ENCODE results near the gene ABHD18. TPM values are rescaled to one million over a fixed set of nuclear protein-coding genes. Genes with fewer than 3 reads are reported as not detected.
"Not testable (repeated sequence)": the region's sequence is repeated elsewhere in the genome, so short reads cannot be mapped to it uniquely, and the experiment has no call there.

The ABHD18 gene
- total and polyA plus RNA-seq, 7 donors, result 2.4 to 15.2 (median 7.4) TPM

DNA sequence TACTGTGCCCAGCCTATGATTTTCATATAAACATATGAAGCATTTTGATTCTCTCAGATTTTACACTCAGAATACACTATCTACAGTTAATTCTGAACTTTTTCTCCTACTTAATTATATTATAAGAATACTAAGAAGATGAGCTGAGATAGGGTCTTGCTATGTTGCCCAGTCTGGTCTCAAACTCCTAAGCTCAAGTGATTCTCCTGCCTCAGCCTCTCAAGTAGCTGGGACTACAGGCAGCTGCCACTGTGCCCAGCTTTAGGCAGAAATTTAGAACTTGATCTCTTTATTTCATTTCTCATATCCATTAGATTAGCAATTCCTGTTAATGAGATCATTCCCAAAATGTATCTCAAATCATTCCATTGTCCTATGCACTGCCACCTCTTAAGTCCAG is 91.2 kb downstream of the ABHD18 start:
- H3K9me3 ChIP-seq, result no peaks in the 10 kb centered on the region
- intact Hi-C loops (cut with DNase I), result no loop called here
- H3K27ac ChIP-seq, result no peak overlapping the region
- H3K36me3 ChIP-seq, result no peaks in the 10 kb centered on the region
- TF ChIP-seq CTCF (IDR thresholded peaks at IDR 0.05) (no peak), POLR2A (IDR thresholded peaks at IDR 0.05) (no peak), POLR2AphosphoS5 (IDR thresholded peaks at IDR 0.05) (no peak), EP300 (IDR thresholded peaks at IDR 0.05) (no peak)
- peaks cover 0 to 9% (median 0%) of the 10 kb centered on the region in 4 donors for H3K4me1 ChIP-seq
- H3K27me3 ChIP-seq, result no peaks in the 10 kb centered on the region
- no peak overlapping the region for H3K4me3 ChIP-seq
- no peak for DNase-seq

DNA sequence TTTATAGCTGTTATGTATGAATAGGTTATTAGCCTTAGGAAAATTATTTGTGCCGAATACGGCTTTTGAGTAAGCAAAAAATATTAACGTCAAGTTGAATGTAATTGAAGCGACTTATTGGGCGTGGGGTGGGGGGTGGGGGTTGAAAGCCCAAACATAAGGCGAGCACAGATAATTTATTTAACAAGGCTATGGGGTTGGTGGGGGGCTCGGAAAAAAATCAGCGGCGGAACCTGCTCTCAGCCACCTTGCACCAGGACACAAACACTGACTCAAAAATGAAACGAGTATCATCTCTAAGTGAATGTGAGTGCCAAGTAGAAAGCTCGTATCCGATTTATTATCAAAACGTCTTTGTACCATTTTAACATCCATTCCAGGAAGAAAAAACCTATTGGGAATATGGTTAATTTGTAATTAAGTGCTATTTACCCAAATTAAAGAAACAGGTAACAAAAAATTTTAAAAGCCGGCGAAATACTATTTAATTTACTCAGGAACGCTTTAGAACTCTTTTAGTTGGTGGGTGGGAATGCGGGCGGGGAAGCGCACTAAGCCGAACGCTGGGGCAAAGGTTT is 95.0 kb downstream of the ABHD18 start:
- WGBS, 2 donors, result 6 to 24% methylated on average over 21 of the region's 21 CpGs
- Histone ChIP-seq H3K4me1 (peaks cover 0 to 28% (median 17%) of the 10 kb centered on the region in 4 donors), H3K4me3 (peak overlapping the region; percentile 86 to 92 (median 88)), H3K27ac (peak overlapping the region; percentile 98), H3K9me3 (no peaks in the 10 kb centered on the region), H3K36me3 (no peaks in the 10 kb centered on the region), H3K27me3 (no peaks in the 10 kb centered on the region)
- intact Hi-C loops (cut with DNase I), result loop anchor here (5.0 to 10.0 kb wide), 5 partner anchors 175 to 752 kb away; partner anchors contain the start of genes HSPA4L, PGRMC2 and PLK4
- DNase-seq, result no peak
- TF ChIP-seq EP300 (IDR thresholded peaks at IDR 0.05), result no peak
- TF ChIP-seq POLR2A (IDR thresholded peaks at IDR 0.05), result no peak
- TF ChIP-seq CTCF (IDR thresholded peaks at IDR 0.05), result no peak
- no peak for TF ChIP-seq POLR2AphosphoS5 (IDR thresholded peaks at IDR 0.05)

DNA sequence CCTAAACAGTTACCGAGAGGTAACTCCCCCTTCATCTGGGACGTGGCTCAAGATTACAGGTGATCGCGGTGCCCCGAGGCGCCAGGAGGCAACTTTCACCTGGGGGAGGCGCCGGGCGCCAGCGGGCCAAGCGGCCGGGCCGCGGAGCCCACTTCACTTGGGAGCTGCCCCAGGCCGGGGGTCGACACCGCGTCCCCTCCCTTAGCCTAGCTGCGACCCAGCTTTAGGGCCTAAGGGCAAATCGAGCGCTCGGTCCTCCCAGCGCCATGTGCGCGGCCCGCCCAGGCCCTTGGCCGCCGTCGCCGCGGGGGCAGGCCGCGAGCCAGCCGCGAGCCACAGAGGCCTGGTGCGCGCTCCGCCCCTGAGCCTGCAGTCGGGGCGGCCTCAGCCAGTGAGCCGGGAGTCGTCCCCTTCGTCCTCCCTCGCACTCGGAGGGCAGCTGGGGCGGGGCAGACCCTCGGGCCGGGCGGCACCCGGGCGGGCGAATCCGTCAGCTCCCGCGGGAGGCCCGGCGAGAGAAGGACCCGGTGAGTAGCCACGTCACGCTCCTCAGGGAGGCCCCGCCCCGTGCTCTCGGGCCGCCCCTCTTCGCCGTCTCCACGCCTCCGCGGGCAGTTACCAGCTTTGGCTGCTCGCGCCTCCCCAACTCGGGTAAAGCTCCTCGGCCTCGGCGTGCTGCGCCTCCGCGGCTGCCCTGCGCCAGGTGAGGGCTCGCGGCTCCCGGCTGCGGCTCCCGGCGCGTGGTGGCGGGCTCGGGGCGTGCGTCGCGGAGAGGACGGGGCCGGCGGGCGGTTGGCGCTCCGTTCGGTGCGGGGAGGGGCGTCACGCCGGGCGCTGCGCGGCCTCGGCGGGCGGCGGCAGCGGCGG is 95.7 kb downstream of the ABHD18 start, which contains the start of gene LARP1B:
LARP1B (plus strand) TSS at position 614 of the 867 bp plus-strand sequence. CDS start 13,640 bp downstream, outside the sequence.
- Histone ChIP-seq H3K36me3 (no peaks in the 10 kb centered on the region), H3K9me3 (no peaks in the 10 kb centered on the region), H3K4me3 (peak within 1 kb of the TSS; percentile 86 to 92 (median 88)), H3K27ac (peak within 1 kb of the TSS; percentile 98), H3K27me3 (no peaks in the 10 kb centered on the region), H3K4me1 (peaks cover 0 to 28% (median 17%) of the 10 kb centered on the region in 4 donors)
- 0 to 1% methylated on average over 112 of the region's 112 CpGs for WGBS, 2 donors
- no peak for TF ChIP-seq EP300 (IDR thresholded peaks at IDR 0.05)
- peak; percentile 87 to 97 (median 91) for TF ChIP-seq POLR2AphosphoS5 (IDR thresholded peaks at IDR 0.05)
- TF ChIP-seq POLR2A (IDR thresholded peaks at IDR 0.05), result peak; percentile 50 to 75
- intact Hi-C loops (cut with DNase I), result loop anchor here (1.0 to 10.0 kb wide), 6 partner anchors 96 to 751 kb away; partner anchors contain the start of genes ABHD18, HSPA4L, MFSD8 and PGRMC2
- peak; percentile 97 for DNase-seq

GRCh38 chr4:128061566-128062536 is 96.6 kb downstream of the ABHD18 start:
- TF ChIP-seq EP300 (IDR thresholded peaks at IDR 0.05), result no peak
- TF ChIP-seq POLR2AphosphoS5 (IDR thresholded peaks at IDR 0.05), result peak in 3 of 4 donors; percentile 11 to 34 (median 32)
- TF ChIP-seq POLR2A (IDR thresholded peaks at IDR 0.05), result peak in 1 of 2 donors; percentile 58
- Histone ChIP-seq H3K27ac (peak overlapping the region; percentile 98), H3K4me1 (peaks cover 0 to 28% (median 17%) of the 10 kb centered on the region in 4 donors), H3K4me3 (peak overlapping the region; percentile 86 to 92 (median 88)), H3K9me3 (no peaks in the 10 kb centered on the region), H3K36me3 (no peaks in the 10 kb centered on the region), H3K27me3 (no peaks in the 10 kb centered on the region)
- intact Hi-C loops (cut with DNase I), result loop anchor here (1.0 to 10.0 kb wide), 6 partner anchors 97 to 750 kb away; partner anchors contain the start of genes ABHD18, HSPA4L, MFSD8 and PGRMC2
- 0% methylated on average over 101 of the region's 101 CpGs for WGBS, 2 donors
- DNase-seq, result peak; percentile 73

GRCh38 chr4:128066453-128066820 is 101.2 kb downstream of the ABHD18 start:
- H3K27me3 ChIP-seq, result not testable (repeated sequence)
- peaks cover 0 to 19% (median 17%) of the 10 kb centered on the region in 4 donors for H3K4me1 ChIP-seq

More at GRCh38 chr4:128066453-128066820, 101.2 kb downstream of the ABHD18 start:
- H3K4me3 ChIP-seq, H3K36me3 ChIP-seq, H3K9me3 ChIP-seq, H3K27ac ChIP-seq, DNase-seq: not testable (repeated sequence)
- WGBS, 2 donors, result 97% methylated on average over 10 of the region's 10 CpGs
- intact Hi-C loops (cut with DNase I), result loop anchor here (10.0 kb wide), 1 partner anchor 182 kb away; the partner anchor contains the start of gene PLK4

Data from sigmoid colon (tissue), 7 donors.